Measurements from ENCODE around the gene GRAMD4.

GRAMD4 gene

GRCh38 chr22:46677323-46678002, 57.3 kb downstream of the GRAMD4 start:
- Histone ChIP-seq H3K9me3 (ENCODE audit: low read length) (no peaks in the 10 kb centered on the region), H3K4me3 (ENCODE audit: low read depth, low read length, poor library complexity, severe bottlenecking) (no peak overlapping the region), H4K20me1 (ENCODE audit: insufficient read depth, low read length) (no peaks in the 10 kb centered on the region), H3K36me3 (ENCODE audit: insufficient read depth, low read length) (no peaks in the 10 kb centered on the region), H3F3A (ENCODE audit: insufficient read depth, low read length) (no peaks in the 10 kb centered on the region), H3K79me2 (ENCODE audit: insufficient read depth, low read length) (no peaks in the 10 kb centered on the region), H3K9me2 (ENCODE audit: low read depth, low read length) (no peaks in the 10 kb centered on the region), H2AFZ (ENCODE audit: low read length) (no peak overlapping the region), H3K27me3 (ENCODE audit: insufficient read depth, low read length) (no peaks in the 10 kb centered on the region), H3K27ac (ENCODE audit: low read depth, low read length, poor library complexity, severe bottlenecking) (no peak overlapping the region), H3K4me1 (ENCODE audit: insufficient read depth, low read length, severe bottlenecking) (peaks cover 37% of the 10 kb centered on the region), H3K4me2 (ENCODE audit: low read length) (no peak overlapping the region), H3K9ac (ENCODE audit: low read length) (no peak overlapping the region)
- no peak for TF ChIP-seq EZH2 (IDR thresholded peaks at IDR 0.05; ENCODE audit: borderline replicate concordance, low read length)

- Histone ChIP-seq H3F3A (ENCODE audit: insufficient read depth, low read length) (no peaks in the 10 kb centered on the region), H3K4me2 (ENCODE audit: low read length) (no peak overlapping the region), H2AFZ (ENCODE audit: low read length) (no peak overlapping the region), H3K4me1 (ENCODE audit: insufficient read depth, low read length, severe bottlenecking) (peaks cover 36% of the 10 kb centered on the region), H3K9me3 (ENCODE audit: low read length) (no peaks in the 10 kb centered on the region), H3K27me3 (ENCODE audit: insufficient read depth, low read length) (no peaks in the 10 kb centered on the region), H3K36me3 (ENCODE audit: insufficient read depth, low read length) (no peaks in the 10 kb centered on the region), H3K27ac (ENCODE audit: low read depth, low read length, poor library complexity, severe bottlenecking) (no peak overlapping the region), H3K79me2 (ENCODE audit: insufficient read depth, low read length) (no peaks in the 10 kb centered on the region), H3K9ac (ENCODE audit: low read length) (no peak overlapping the region), H4K20me1 (ENCODE audit: insufficient read depth, low read length) (no peaks in the 10 kb centered on the region), H3K4me3 (ENCODE audit: low read depth, low read length, poor library complexity, severe bottlenecking) (no peak overlapping the region), H3K9me2 (ENCODE audit: low read depth, low read length) (no peaks in the 10 kb centered on the region)
- TF ChIP-seq EZH2 (IDR thresholded peaks at IDR 0.05; ENCODE audit: borderline replicate concordance, low read length) = no peak
- no peak for TF ChIP-seq CTCF (IDR thresholded peaks at IDR 0.05; ENCODE audit: low read length)
Observed at GRCh38 chr22:46678003-46678657, 57.9 kb downstream of the GRAMD4 start.

GRCh38 chr22:46678785-46679700, 58.9 kb downstream of the GRAMD4 start:
- H3K27me3 ChIP-seq (ENCODE audit: insufficient read depth, low read length) = no peaks in the 10 kb centered on the region
- no peaks in the 10 kb centered on the region for H3F3A ChIP-seq (ENCODE audit: insufficient read depth, low read length)
- H3K4me3 ChIP-seq (ENCODE audit: low read depth, low read length, poor library complexity, severe bottlenecking) = no peak overlapping the region
- no peak overlapping the region for H3K4me2 ChIP-seq (ENCODE audit: low read length)
- H3K27ac ChIP-seq (ENCODE audit: low read depth, low read length, poor library complexity, severe bottlenecking) = no peak overlapping the region
- no peaks in the 10 kb centered on the region for H3K9me3 ChIP-seq (ENCODE audit: low read length)
- no peaks in the 10 kb centered on the region for H3K9me2 ChIP-seq (ENCODE audit: low read depth, low read length)
- no peaks in the 10 kb centered on the region for H3K36me3 ChIP-seq (ENCODE audit: insufficient read depth, low read length)
- TF ChIP-seq CTCF (IDR thresholded peaks at IDR 0.05; ENCODE audit: low read length) = no peak
- no peak for TF ChIP-seq EZH2 (IDR thresholded peaks at IDR 0.05; ENCODE audit: borderline replicate concordance, low read length)
- no peaks in the 10 kb centered on the region for H4K20me1 ChIP-seq (ENCODE audit: insufficient read depth, low read length)
- peaks cover 36% of the 10 kb centered on the region for H3K4me1 ChIP-seq (ENCODE audit: insufficient read depth, low read length, severe bottlenecking)
- no peak overlapping the region for H3K9ac ChIP-seq (ENCODE audit: low read length)
- no peaks in the 10 kb centered on the region for H3K79me2 ChIP-seq (ENCODE audit: insufficient read depth, low read length)
- H2AFZ ChIP-seq (ENCODE audit: low read length) = no peak overlapping the region

Data from OCI-LY1 (cell line).